GM23338 (cell line): ENCODE results near the gene CWC15. TPM values are rescaled to one million over a fixed set of nuclear protein-coding genes. Genes with fewer than 3 reads are reported as not detected.

Experiments used
- ATAC-seq: fragments of 200-7000 bp; cut with Tn5 transposase; 3 replicates; pipeline ENCODE4 v1.9.1; 2020
- DNase-seq: peaks from one replicate; pipeline ENCODE4 v3.0.0-alpha.2; 2015; ENCODE audit warnings: low spot score
- H2AFZ ChIP-seq: fragments of 200-600 bp; sonication (generic); 2 replicates; pipeline ENCODE4 v1.8.0; 2016; ENCODE audit warnings: antibody characterized with exemption, mild to moderate bottlenecking, moderate library complexity
- H3F3A ChIP-seq: fragments of 200-600 bp; sonication (generic); replicated peaks from 2 replicates; pipeline ENCODE4 v1.8.0; 2017; ENCODE audit warnings: antibody characterized with exemption, mixed run types, low read depth
- H3K27ac ChIP-seq: fragments of 200-600 bp; sonication (generic); 2 replicates; pipeline ENCODE4 v1.6.1; 2016; ENCODE audit warnings: low read depth
- H3K27me3 ChIP-seq: fragments of 200-600 bp; sonication (generic); 2 replicates; pipeline ENCODE4 v1.8.0; 2016; ENCODE audit warnings: mild to moderate bottlenecking, mixed run types, moderate library complexity; ENCODE audit not compliant: insufficient read depth
- H3K36me3 ChIP-seq: fragments of 200-600 bp; sonication (generic); 2 replicates; pipeline ENCODE4 v1.8.0; 2016; ENCODE audit warnings: mild to moderate bottlenecking; ENCODE audit not compliant: insufficient read depth
- H3K4me1 ChIP-seq: fragments of 200-600 bp; sonication (generic); 2 replicates; pipeline ENCODE4 v1.8.0; 2016; ENCODE audit warnings: mild to moderate bottlenecking, moderate library complexity; ENCODE audit not compliant: insufficient read depth
- H3K4me2 ChIP-seq: fragments of 200-600 bp; sonication (generic); 2 replicates; pipeline ENCODE4 v1.7.1; 2017; ENCODE audit warnings: mixed run types
- H3K4me3 ChIP-seq: fragments of 200-600 bp; sonication (generic); 2 replicates; pipeline ENCODE4 v1.6.1; 2016; ENCODE audit warnings: mixed run types
- H3K79me2 ChIP-seq: fragments of 200-600 bp; sonication (generic); replicated peaks from 2 replicates; pipeline ENCODE4 v1.8.0; 2017; ENCODE audit warnings: mild to moderate bottlenecking; ENCODE audit not compliant: insufficient read depth
- H3K9me2 ChIP-seq: fragments of 200-600 bp; sonication (generic); 2 replicates; pipeline ENCODE4 v1.8.0; 2017; ENCODE audit not compliant: insufficient read depth
- H4K20me1 ChIP-seq: fragments of 200-600 bp; sonication (generic); replicated peaks from 2 replicates; pipeline ENCODE4 v1.8.0; 2017; ENCODE audit warnings: mild to moderate bottlenecking; ENCODE audit not compliant: insufficient read depth
- H3K27ac Mint-ChIP-seq: 2 replicates; pipeline ENCODE4 v1.8.0; 2020; ENCODE audit warnings: inconsistent platforms, mild to moderate bottlenecking, moderate library complexity, mixed read lengths
- H3K27me3 Mint-ChIP-seq: 3 replicates; pipeline ENCODE4 v1.8.0; 2022; ENCODE audit warnings: low read depth, mild to moderate bottlenecking, moderate library complexity, mixed read lengths, inconsistent platforms; ENCODE audit not compliant: insufficient read depth, poor library complexity
- H3K36me3 Mint-ChIP-seq: 3 replicates; pipeline ENCODE4 v1.8.0; 2021; ENCODE audit warnings: low read depth, mild to moderate bottlenecking, inconsistent platforms, moderate library complexity, mixed read lengths
- H3K4me1 Mint-ChIP-seq: 3 replicates; pipeline ENCODE4 v1.8.0; 2020; ENCODE audit warnings: mild to moderate bottlenecking, inconsistent platforms, mixed read lengths
- H3K4me3 Mint-ChIP-seq: 3 replicates; pipeline ENCODE4 v1.8.0; 2021; ENCODE audit warnings: moderate library complexity, mild to moderate bottlenecking, inconsistent platforms, mixed read lengths
- H3K9me3 Mint-ChIP-seq: 3 replicates; pipeline ENCODE4 v1.8.0; 2020; ENCODE audit warnings: moderate library complexity, mild to moderate bottlenecking, inconsistent platforms, mixed read lengths
- CREB1 ChIP-seq: fragments of 250-450 bp; sonication (Bioruptor Pico); IDR thresholded peaks from 2 replicates; pipeline ENCODE4 v1.5.0; 2020; ENCODE audit warnings: low read depth, mild to moderate bottlenecking, moderate library complexity
- EZH2 ChIP-seq: fragments of 200-600 bp; sonication (generic); IDR thresholded peaks from one replicate; pipeline ENCODE4 v1.8.0; 2017; ENCODE audit warnings: antibody characterized with exemption, mild to moderate bottlenecking, low read depth; ENCODE audit not compliant: unreplicated experiment
- EZH2phosphoT487 ChIP-seq: fragments of 200-600 bp; sonication (generic); IDR thresholded peaks from one replicate; pipeline ENCODE4 v1.8.1; 2018; ENCODE audit warnings: antibody characterized with exemption; ENCODE audit not compliant: unreplicated experiment
- JUNB ChIP-seq: IDR thresholded peaks from one replicate; pipeline ENCODE4 v1.6.1; 2016; ENCODE audit warnings: antibody characterized with exemption; ENCODE audit not compliant: unreplicated experiment
- NANOG ChIP-seq: IDR thresholded peaks from 2 replicates; pipeline ENCODE4 v1.6.1; 2016; ENCODE audit warnings: antibody characterized with exemption, borderline replicate concordance
- POLR2AphosphoS5 ChIP-seq: IDR thresholded peaks from 2 replicates; pipeline ENCODE4 v1.6.1; 2016; ENCODE audit warnings: antibody characterized with exemption, low read depth
- REST ChIP-seq: IDR thresholded peaks from one replicate; pipeline ENCODE4 v1.6.1; 2018; ENCODE audit warnings: antibody characterized with exemption; ENCODE audit not compliant: unreplicated experiment
- STAT1 ChIP-seq: IDR thresholded peaks from one replicate; pipeline ENCODE4 v1.6.1; 2016; ENCODE audit warnings: antibody characterized with exemption; ENCODE audit not compliant: unreplicated experiment
- ZNF114 ChIP-seq: fragments of 250-450 bp; sonication (Bioruptor Pico); IDR thresholded peaks from 2 replicates; pipeline ENCODE4 v1.5.0; 2020; ENCODE audit warnings: mild to moderate bottlenecking, moderate library complexity
- ZNF331 ChIP-seq: fragments of 250-450 bp; sonication (Bioruptor Pico); IDR thresholded peaks from 2 replicates; pipeline ENCODE4 v1.5.0; 2020; ENCODE audit warnings: low read depth, mild to moderate bottlenecking, moderate library complexity
- ZNF462 ChIP-seq: fragments of 250-450 bp; sonication (Bioruptor Pico); IDR thresholded peaks from 2 replicates; pipeline ENCODE4 v1.5.0; 2020; ENCODE audit warnings: mild to moderate bottlenecking, moderate library complexity
- polyA plus RNA-seq: library from polyadenylated mRNA; unstranded; fragments of >200 nt; fragmentation: Nextera tagmentation; extraction: Ambion mirVana; gene quantifications from 2 replicates; pipeline ENCODE4 v1.2.1, GENCODE V29; 2016
- total RNA-seq: library from RNA; depleted of rRNA; stranded (reverse); fragments of >200 nt; shearing (Covaris generic); gene quantifications from 2 replicates; pipeline ENCODE4 v1.2.3, GENCODE V29; 2014
- TF ChIP-seq, protein P1 (sequence below): IDR thresholded peaks from 2 replicates; pipeline ENCODE4 v1.6.1; 2016; ENCODE audit warnings: antibody characterized with exemption
- TF ChIP-seq, protein P2 (sequence below), 2 experiments: fragments of 200-600 bp in 1 of 2; sonication (generic) in 1 of 2; conservative IDR thresholded peaks; 2 replicates each; pipeline versions ENCODE4 v1.5.1 to v1.6.1; 2016 to 2017; ENCODE audit warnings: antibody characterized with exemption in 2 of 2, low read depth in 2 of 2, mild to moderate bottlenecking in 2 of 2, moderate library complexity in 1 of 2

The CWC15 gene
- total and polyA plus RNA-seq, 2 experiments from 2014 or later, result 31.9 to 168 TPM

GRCh38 chr11:94958121-94958696 lies 15.1 kb downstream of the CWC15 start:
- DNase-seq, result no peak
- TF ChIP-seq EZH2phosphoT487 (no peak), ZNF462 (CRISPR knock-in tag) (no peak), REST (no peak), EZH2 (no peak), ZNF114 (no peak), ZNF331 (no peak), CREB1 (no peak), JUNB (no peak), STAT1 (no peak), POLR2AphosphoS5 (no peak), NANOG (no peak)
- TF ChIP-seq, protein P1, sequence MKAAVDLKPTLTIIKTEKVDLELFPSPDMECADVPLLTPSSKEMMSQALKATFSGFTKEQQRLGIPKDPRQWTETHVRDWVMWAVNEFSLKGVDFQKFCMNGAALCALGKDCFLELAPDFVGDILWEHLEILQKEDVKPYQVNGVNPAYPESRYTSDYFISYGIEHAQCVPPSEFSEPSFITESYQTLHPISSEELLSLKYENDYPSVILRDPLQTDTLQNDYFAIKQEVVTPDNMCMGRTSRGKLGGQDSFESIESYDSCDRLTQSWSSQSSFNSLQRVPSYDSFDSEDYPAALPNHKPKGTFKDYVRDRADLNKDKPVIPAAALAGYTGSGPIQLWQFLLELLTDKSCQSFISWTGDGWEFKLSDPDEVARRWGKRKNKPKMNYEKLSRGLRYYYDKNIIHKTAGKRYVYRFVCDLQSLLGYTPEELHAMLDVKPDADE, result no peak
- TF ChIP-seq, protein P2, sequence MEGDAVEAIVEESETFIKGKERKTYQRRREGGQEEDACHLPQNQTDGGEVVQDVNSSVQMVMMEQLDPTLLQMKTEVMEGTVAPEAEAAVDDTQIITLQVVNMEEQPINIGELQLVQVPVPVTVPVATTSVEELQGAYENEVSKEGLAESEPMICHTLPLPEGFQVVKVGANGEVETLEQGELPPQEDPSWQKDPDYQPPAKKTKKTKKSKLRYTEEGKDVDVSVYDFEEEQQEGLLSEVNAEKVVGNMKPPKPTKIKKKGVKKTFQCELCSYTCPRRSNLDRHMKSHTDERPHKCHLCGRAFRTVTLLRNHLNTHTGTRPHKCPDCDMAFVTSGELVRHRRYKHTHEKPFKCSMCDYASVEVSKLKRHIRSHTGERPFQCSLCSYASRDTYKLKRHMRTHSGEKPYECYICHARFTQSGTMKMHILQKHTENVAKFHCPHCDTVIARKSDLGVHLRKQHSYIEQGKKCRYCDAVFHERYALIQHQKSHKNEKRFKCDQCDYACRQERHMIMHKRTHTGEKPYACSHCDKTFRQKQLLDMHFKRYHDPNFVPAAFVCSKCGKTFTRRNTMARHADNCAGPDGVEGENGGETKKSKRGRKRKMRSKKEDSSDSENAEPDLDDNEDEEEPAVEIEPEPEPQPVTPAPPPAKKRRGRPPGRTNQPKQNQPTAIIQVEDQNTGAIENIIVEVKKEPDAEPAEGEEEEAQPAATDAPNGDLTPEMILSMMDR (conservative IDR thresholded peaks at IDR 0.05; ENCODE audit: low read depth in 2 of 2), result no peak
- no peaks in the 10 kb centered on the region for H3K79me2 ChIP-seq
- H3K27me3 ChIP-seq, result no peaks in the 10 kb centered on the region
- H3K4me1 Mint-ChIP-seq, result no peaks in the 10 kb centered on the region
- H3K27ac Mint-ChIP-seq, result no peak overlapping the region
- H3K4me3 ChIP-seq, result no peak overlapping the region
- H3K36me3 ChIP-seq, result peaks cover 15% of the 10 kb centered on the region; the same call in 1 of the 2 replicates
- no peaks in the 10 kb centered on the region for H3F3A ChIP-seq
- no peak overlapping the region for H3K4me2 ChIP-seq
- ATAC-seq, result no peak
- H3K36me3 Mint-ChIP-seq, result peaks cover 8% of the 10 kb centered on the region
- no peaks in the 10 kb centered on the region for H3K9me3 Mint-ChIP-seq
- H2AFZ ChIP-seq, result no peak overlapping the region
- H3K9me2 ChIP-seq, result no peaks in the 10 kb centered on the region
- no peaks in the 10 kb centered on the region for H3K4me1 ChIP-seq
- no peak overlapping the region for H3K27ac ChIP-seq
- no peak overlapping the region for H3K4me3 Mint-ChIP-seq
- H3K27me3 Mint-ChIP-seq, result no peaks in the 10 kb centered on the region
- H4K20me1 ChIP-seq, result peaks cover 2% of the 10 kb centered on the region; the same call in 1 of the 2 replicates
